ENCODE data around the gene FHIP1B.

GRCh38 chr11:6240139-6240538 is 5.7 kb upstream of the FHIP1B start:
- TF ChIP-seq CTCF (IDR thresholded peaks at IDR 0.05; ENCODE audit: poor library complexity, severe bottlenecking): no peak
- no peak for TF ChIP-seq EZH2 (IDR thresholded peaks at IDR 0.05; ENCODE audit: borderline replicate concordance, insufficient read depth, low read length, poor library complexity, severe bottlenecking)
- TF ChIP-seq EP300 (conservative IDR thresholded peaks at IDR 0.05; ENCODE audit: poor library complexity, severe bottlenecking): no peak
- TF ChIP-seq POLR2AphosphoS5 (IDR thresholded peaks at IDR 0.05): no peak
- TF ChIP-seq SMC3 (conservative IDR thresholded peaks at IDR 0.05; ENCODE audit: poor library complexity): no peak
- TF ChIP-seq REST (IDR thresholded peaks at IDR 0.05; ENCODE audit: borderline replicate concordance): no peak
- TF ChIP-seq TAF1 (IDR thresholded peaks at IDR 0.05; ENCODE audit: low read depth): no peak
- TF ChIP-seq MXI1 (conservative IDR thresholded peaks at IDR 0.05; ENCODE audit: poor library complexity, severe bottlenecking): no peak

All from neural cell (in vitro differentiated cells).